Stimulated activated CD8-positive, alpha-beta memory T cell treated with anti-CD3 and anti-CD28 coated beads, Interleukin-15, amount 100 ng/mL, for 1 hour (primary cell): ENCODE data around the gene RBX1.
"Not testable (repeated sequence)": the region's sequence is repeated elsewhere in the genome, so short reads cannot be mapped to it uniquely, and the experiment has no call there.

Source experiments
- DNase-seq: peaks from one replicate; pipeline ENCODE4 v3.0.0-alpha.2; 2020; ENCODE audit warnings: low read depth

Gene RBX1

GRCh38 chr22:40972587-40972986 is 21.4 kb downstream of the RBX1 start:
- DNase-seq: no peak

- no peak for DNase-seq
These were observed 22.0 kb downstream of the RBX1 start for GRCh38 chr22:40973144-40973543.

GRCh38 chr22:40975366-40975765 is 24.2 kb downstream of the RBX1 start:
- DNase-seq: no peak

- DNase-seq: no peak
These were observed 25.9 kb downstream of the RBX1 start for GRCh38 chr22:40976866-40977700.

GRCh38 chr22:40979198-40979597 is 28.0 kb downstream of the RBX1 start:
- DNase-seq: no peak

GRCh38 chr22:40979871-40980270 is 28.7 kb downstream of the RBX1 start:
- no peak for DNase-seq

GRCh38 chr22:40982482-40983385 is 31.6 kb downstream of the RBX1 start:
- no peak for DNase-seq

- DNase-seq: no peak
These were observed 40.1 kb downstream of the RBX1 start for GRCh38 chr22:40991298-40991697.

- DNase-seq: no peak
These were observed 44.6 kb downstream of the RBX1 start for GRCh38 chr22:40995821-40996220.

- DNase-seq: no peak
These were observed 46.3 kb downstream of the RBX1 start for GRCh38 chr22:40997520-40997919.

GRCh38 chr22:41000040-41000565 is 48.9 kb downstream of the RBX1 start:
- DNase-seq: no peak

GRCh38 chr22:41000941-41001721 is 50.0 kb downstream of the RBX1 start:
- DNase-seq: no peak

- no peak for DNase-seq
These were observed 50.5 kb downstream of the RBX1 start for GRCh38 chr22:41001722-41002122.

GRCh38 chr22:41002386-41002785 is 51.2 kb downstream of the RBX1 start:
- not testable (repeated sequence) for DNase-seq

- DNase-seq: no peak
These were observed 51.9 kb downstream of the RBX1 start for GRCh38 chr22:41003066-41003465.

GRCh38 chr22:41003976-41004375 is 52.8 kb downstream of the RBX1 start:
- no peak for DNase-seq

GRCh38 chr22:41009222-41009948 is 58.2 kb downstream of the RBX1 start:
- no peak for DNase-seq

GRCh38 chr22:41015003-41015402 is 63.8 kb downstream of the RBX1 start:
- no peak for DNase-seq

GRCh38 chr22:41021061-41021612 is 70.0 kb downstream of the RBX1 start:
- no peak for DNase-seq

GRCh38 chr22:41021613-41022454 is 70.7 kb downstream of the RBX1 start:
- peak; percentile 10 for DNase-seq
